Fibroblast of lung (primary cell): ENCODE results near the gene SPACA1.

Source experiments
- EZH2 ChIP-seq: IDR thresholded peaks from 2 replicates; pipeline ENCODE4 v1.5.1; 2012; ENCODE audit warnings: low read length, control low read depth, mild to moderate bottlenecking; ENCODE audit errors: missing control alignments
- TF ChIP-seq, protein P1 (sequence below), 2 donors: IDR thresholded peaks in 1 of 2; conservative IDR thresholded peaks in 1 of 2; 1 replicate in 1 of 2; 2 replicates in 1 of 2; pipeline ENCODE4 v1.5.1; 2011 to 2012; ENCODE audit warnings: low read length in 2 of 2, control low read depth in 1 of 2, inconsistent platforms in 1 of 2, low read depth in 1 of 2, mild to moderate bottlenecking in 1 of 2

- TF ChIP-seq, protein P1, sequence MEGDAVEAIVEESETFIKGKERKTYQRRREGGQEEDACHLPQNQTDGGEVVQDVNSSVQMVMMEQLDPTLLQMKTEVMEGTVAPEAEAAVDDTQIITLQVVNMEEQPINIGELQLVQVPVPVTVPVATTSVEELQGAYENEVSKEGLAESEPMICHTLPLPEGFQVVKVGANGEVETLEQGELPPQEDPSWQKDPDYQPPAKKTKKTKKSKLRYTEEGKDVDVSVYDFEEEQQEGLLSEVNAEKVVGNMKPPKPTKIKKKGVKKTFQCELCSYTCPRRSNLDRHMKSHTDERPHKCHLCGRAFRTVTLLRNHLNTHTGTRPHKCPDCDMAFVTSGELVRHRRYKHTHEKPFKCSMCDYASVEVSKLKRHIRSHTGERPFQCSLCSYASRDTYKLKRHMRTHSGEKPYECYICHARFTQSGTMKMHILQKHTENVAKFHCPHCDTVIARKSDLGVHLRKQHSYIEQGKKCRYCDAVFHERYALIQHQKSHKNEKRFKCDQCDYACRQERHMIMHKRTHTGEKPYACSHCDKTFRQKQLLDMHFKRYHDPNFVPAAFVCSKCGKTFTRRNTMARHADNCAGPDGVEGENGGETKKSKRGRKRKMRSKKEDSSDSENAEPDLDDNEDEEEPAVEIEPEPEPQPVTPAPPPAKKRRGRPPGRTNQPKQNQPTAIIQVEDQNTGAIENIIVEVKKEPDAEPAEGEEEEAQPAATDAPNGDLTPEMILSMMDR (conservative IDR thresholded peaks at IDR 0.05 in 1 of 2, IDR thresholded peaks at IDR 0.05 in 1 of 2; ENCODE audit: low read depth in 1 of 2, low read length in 2 of 2), result no peak
- no peak for TF ChIP-seq EZH2
These were observed 42.1 kb downstream of the SPACA1 start for GRCh38 chr6:88089708-88090107.
